DND-41 (cell line): ENCODE measurements around the gene SRPX.

Experiments used
- ATAC-seq: fragments of 200-7000 bp; cut with Tn5 transposase; 3 replicates; pipeline ENCODE4 v1.9.1; 2021; ENCODE audit warnings: low read depth; ENCODE audit not compliant: insufficient read depth
- DNase-seq: peaks from one replicate; pipeline ENCODE4 v3.0.0-alpha.2; 2020
- H2AFZ ChIP-seq: 2 replicates; pipeline ENCODE4 v1.6.0; 2012; ENCODE audit warnings: low read depth, low read length
- H3K27ac ChIP-seq: 2 replicates; pipeline ENCODE4 v1.5.1; 2012; ENCODE audit warnings: low read length, inconsistent platforms
- H3K27me3 ChIP-seq: fragments of 200-600 bp; sonication (generic); 2 replicates; pipeline ENCODE4 v1.6.0; 2012; ENCODE audit warnings: low read length, mild to moderate bottlenecking, inconsistent platforms; ENCODE audit not compliant: insufficient read depth, poor library complexity
- H3K36me3 ChIP-seq: 2 replicates; pipeline ENCODE4 v1.5.1; 2012; ENCODE audit warnings: low read length, inconsistent platforms; ENCODE audit not compliant: insufficient read depth
- H3K4me1 ChIP-seq: 2 replicates; pipeline ENCODE4 v1.5.1; 2012; ENCODE audit warnings: mild to moderate bottlenecking, low read length; ENCODE audit not compliant: insufficient read depth
- H3K4me2 ChIP-seq: 2 replicates; pipeline ENCODE4 v1.6.0; 2012; ENCODE audit warnings: mild to moderate bottlenecking, moderate library complexity, low read length, inconsistent platforms; ENCODE audit not compliant: insufficient read depth
- H3K4me3 ChIP-seq, 2 experiments: fragments of 200-600 bp in 1 of 2; shearing (Covaris generic) in 1 of 2; 2 replicates each; pipeline ENCODE4 v1.5.1; 2012 to 2016; ENCODE audit warnings: inconsistent platforms in 2 of 2, low read length in 2 of 2, mild to moderate bottlenecking in 2 of 2, low read depth in 1 of 2, moderate library complexity in 1 of 2
- H3K79me2 ChIP-seq: 2 replicates; pipeline ENCODE4 v1.6.0; 2012; ENCODE audit warnings: low read length, inconsistent platforms; ENCODE audit not compliant: insufficient read depth
- H3K9ac ChIP-seq: 2 replicates; pipeline ENCODE4 v1.6.0; 2012; ENCODE audit warnings: low read depth, mild to moderate bottlenecking, inconsistent platforms, low read length, moderate library complexity
- H3K9me3 ChIP-seq: 2 replicates; pipeline ENCODE4 v1.5.1; 2012; ENCODE audit warnings: low read length, moderate library complexity, mild to moderate bottlenecking, inconsistent platforms; ENCODE audit not compliant: insufficient read depth, severe bottlenecking
- H4K20me1 ChIP-seq: 2 replicates; pipeline ENCODE4 v1.6.0; 2012; ENCODE audit warnings: low read length; ENCODE audit not compliant: insufficient read depth
- CTCF ChIP-seq: IDR thresholded peaks from 2 replicates; pipeline ENCODE4 v1.5.1; 2012; ENCODE audit warnings: borderline replicate concordance, low read length, moderate library complexity, mild to moderate bottlenecking; ENCODE audit not compliant: poor library complexity, severe bottlenecking; ENCODE audit errors: extremely low read depth
- EZH2 ChIP-seq: IDR thresholded peaks from 3 replicates; pipeline ENCODE4 v1.6.1; 2012; ENCODE audit warnings: borderline replicate concordance, low read depth, mild to moderate bottlenecking, moderate library complexity, low read length, inconsistent platforms; ENCODE audit not compliant: severe bottlenecking

SRPX gene

GRCh38 chrX:38214044-38214443 is 6.6 kb downstream of the SRPX start:
- TF ChIP-seq CTCF, result no peak
- no peak for TF ChIP-seq EZH2
- ATAC-seq (no peak), DNase-seq (no peak)
- no peaks in the 10 kb centered on the region for H3K27me3 ChIP-seq
- no peaks in the 10 kb centered on the region for H3K79me2 ChIP-seq
- no peak overlapping the region for H3K27ac ChIP-seq
- H3K4me1 ChIP-seq, result no peaks in the 10 kb centered on the region
- no peaks in the 10 kb centered on the region for H4K20me1 ChIP-seq
- no peak overlapping the region for H2AFZ ChIP-seq
- H3K4me3 ChIP-seq, result no peak overlapping the region
- H3K4me2 ChIP-seq, result no peak overlapping the region
- no peaks in the 10 kb centered on the region for H3K9me3 ChIP-seq
- H3K36me3 ChIP-seq, result no peaks in the 10 kb centered on the region
- no peak overlapping the region for H3K9ac ChIP-seq

- Histone ChIP-seq H3K4me2 (no peak overlapping the region), H3K9ac (no peak overlapping the region), H3K27me3 (no peaks in the 10 kb centered on the region), H3K9me3 (no peaks in the 10 kb centered on the region), H3K4me3 (no peak overlapping the region), H3K27ac (no peak overlapping the region), H3K4me1 (no peaks in the 10 kb centered on the region), H4K20me1 (no peaks in the 10 kb centered on the region), H3K79me2 (no peaks in the 10 kb centered on the region), H3K36me3 (no peaks in the 10 kb centered on the region), H2AFZ (no peak overlapping the region)
- no peak for ATAC-seq
- no peak for DNase-seq
- no peak for TF ChIP-seq CTCF
- TF ChIP-seq EZH2, result no peak
Measured at GRCh38 chrX:38211891-38212635, 8.6 kb downstream of the SRPX start.

GRCh38 chrX:38206542-38206941 is 14.1 kb downstream of the SRPX start:
- Histone ChIP-seq H3K27me3 (no peaks in the 10 kb centered on the region), H3K4me1 (no peaks in the 10 kb centered on the region), H3K79me2 (no peaks in the 10 kb centered on the region), H3K27ac (no peak overlapping the region), H3K36me3 (no peaks in the 10 kb centered on the region), H3K4me2 (no peak overlapping the region), H3K4me3 (no peak overlapping the region), H3K9me3 (no peaks in the 10 kb centered on the region), H2AFZ (no peak overlapping the region), H4K20me1 (no peaks in the 10 kb centered on the region), H3K9ac (no peak overlapping the region)
- no peak for ATAC-seq
- DNase-seq, result no peak
- TF ChIP-seq CTCF (no peak), EZH2 (no peak)

GRCh38 chrX:38206036-38206435 is 14.6 kb downstream of the SRPX start:
- Histone ChIP-seq H3K27me3 (no peaks in the 10 kb centered on the region), H2AFZ (no peak overlapping the region), H3K36me3 (no peaks in the 10 kb centered on the region), H3K9me3 (no peaks in the 10 kb centered on the region), H3K9ac (no peak overlapping the region), H3K4me2 (no peak overlapping the region), H4K20me1 (no peaks in the 10 kb centered on the region), H3K4me3 (no peak overlapping the region), H3K27ac (no peak overlapping the region), H3K4me1 (no peaks in the 10 kb centered on the region), H3K79me2 (no peaks in the 10 kb centered on the region)
- no peak for TF ChIP-seq CTCF
- no peak for TF ChIP-seq EZH2
- ATAC-seq, result no peak
- no peak for DNase-seq
